NCI-H146 treated with DMSO at 0.1 percent for 48 hours (cell line): ENCODE measurements around the gene DUSP22.
"Not testable (repeated sequence)": the region's sequence is repeated elsewhere in the genome, so short reads cannot be mapped to it uniquely, and the experiment has no call there.

ENCODE experiments used
- DNase-seq: peaks from one replicate; lab custom pipeline; 2025; ENCODE audit not compliant: unreplicated experiment; lab: John Stamatoyannopoulos, UW

Gene DUSP22

DNA sequence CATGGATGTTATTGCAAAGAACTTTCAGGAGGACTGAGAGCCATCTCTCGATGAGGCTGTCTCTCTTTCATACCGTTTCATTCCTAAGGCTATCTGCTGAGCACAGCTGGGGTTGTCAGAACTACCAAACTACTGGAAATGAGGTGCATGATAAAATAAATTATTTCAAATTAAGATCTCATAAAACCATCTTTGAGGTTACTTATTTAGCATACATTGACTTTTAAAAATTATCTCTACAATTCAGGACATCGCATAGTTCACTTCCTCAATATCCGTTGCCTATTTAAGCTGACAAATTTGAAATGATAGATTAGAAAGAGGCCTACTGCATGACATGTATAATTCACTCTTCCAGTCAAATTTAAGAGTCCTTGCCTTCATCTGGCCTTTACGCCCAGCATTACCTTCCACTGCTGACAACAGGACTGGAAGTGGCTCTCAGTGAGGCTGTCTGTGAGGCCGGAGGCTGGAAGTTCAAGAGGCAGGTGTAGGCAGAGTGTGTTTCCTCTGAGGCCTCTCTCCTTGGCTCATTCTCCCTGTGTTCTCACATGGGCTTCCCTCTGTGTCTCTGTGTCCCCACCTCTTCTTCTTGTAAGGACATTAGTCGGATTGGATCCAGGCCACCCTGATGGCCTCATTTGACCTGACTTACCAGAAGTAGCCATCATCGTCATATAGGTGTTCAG lies 12.8 kb upstream of the DUSP22 start:
- no peak for DNase-seq

DNA sequence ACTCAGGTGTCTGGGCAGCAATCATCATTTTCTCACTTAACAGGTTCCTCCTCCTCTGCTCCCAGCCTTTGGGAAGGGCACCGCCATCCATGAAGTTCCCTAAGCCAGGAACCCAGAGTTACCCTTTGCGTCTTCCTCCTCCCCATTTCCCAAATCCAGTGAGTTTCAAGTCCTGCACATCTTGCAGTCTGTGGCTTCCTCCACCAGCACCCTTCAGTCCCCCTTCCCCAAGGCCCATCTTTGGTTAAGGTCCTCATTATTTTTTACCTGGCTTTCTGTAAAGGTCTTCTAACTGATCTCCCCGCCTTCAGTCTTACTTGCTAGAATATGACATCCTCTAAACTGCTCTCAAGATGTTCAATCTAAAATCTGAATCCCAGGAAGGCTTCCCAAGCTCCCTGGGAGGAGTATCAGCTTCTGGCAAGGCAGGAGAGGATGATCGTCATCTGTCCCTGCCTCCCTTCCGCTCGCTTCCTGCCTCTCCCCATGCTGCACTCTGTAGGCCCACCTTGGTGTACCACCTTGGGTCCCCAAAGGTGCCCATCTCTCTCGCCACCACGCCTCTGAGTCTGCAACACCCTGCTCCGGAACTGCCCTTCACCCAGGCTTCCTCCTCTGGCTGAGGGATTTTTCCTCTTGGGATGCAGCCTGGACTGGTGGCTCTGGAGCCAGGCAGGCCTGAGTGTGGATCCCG lies 11.4 kb upstream of the DUSP22 start:
- no peak for DNase-seq

DNA sequence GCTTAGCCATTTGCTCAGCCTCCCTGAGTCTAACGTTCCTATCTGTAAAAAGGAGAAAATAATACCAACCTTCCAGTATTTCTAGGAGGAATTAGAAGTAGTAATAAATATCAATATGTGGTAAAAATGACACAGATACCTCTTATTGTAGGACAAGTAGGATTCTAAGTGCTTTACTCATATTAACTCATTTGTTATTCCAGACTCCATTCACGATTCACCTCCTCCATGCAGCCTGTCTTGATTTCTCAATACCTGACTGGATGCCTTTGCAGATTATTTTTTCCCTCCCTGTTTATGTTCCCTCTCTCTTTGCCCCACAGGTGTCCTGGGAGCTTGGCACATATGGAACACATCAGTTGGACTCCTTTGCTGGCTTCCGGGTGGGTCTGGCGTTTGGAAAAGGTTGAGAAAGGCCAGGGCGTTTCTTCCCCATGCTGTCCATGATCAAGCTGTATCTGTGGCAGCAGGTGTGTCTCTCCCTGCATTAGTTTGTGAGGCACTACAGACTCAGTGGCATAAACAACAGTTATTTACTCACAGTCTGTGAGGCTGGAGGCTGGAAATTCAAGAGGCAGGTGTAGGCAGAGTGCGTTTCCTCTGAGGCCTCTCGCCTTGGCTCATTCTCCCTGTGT lies 10.7 kb upstream of the DUSP22 start:
- DNase-seq = no peak

DNA sequence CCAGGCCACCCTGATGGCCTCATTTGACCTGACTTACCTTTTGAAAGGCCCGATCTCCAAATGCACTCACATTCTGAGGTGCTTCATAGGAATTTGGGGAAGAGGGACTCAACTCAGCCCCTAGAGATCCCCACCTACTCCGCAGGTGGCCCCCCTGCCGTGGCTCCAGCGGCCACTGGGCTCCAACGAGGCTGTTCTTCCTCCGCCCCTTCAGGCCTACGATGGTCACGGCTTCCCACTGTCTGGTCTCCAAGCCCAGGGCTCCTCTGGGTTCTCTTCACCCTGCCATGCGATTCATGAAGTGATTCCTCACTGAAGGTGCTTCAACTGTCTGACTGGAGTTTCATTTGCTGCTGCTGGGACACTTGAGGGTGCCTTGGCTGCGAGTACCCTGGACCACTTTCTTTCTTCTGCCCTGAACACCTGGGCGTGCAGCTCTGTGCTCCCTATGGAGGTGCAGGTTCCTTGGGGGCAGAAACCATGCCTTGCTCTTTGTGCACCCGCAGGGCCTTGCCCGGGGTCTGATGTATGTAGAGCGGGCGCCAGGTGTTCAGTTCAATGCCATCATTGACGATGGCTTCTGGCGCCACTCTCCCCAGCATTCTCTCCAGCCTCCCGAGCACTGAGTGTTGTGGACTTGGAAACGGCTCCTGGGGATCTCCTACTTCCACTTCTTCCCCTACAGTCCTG lies 10.0 kb upstream of the DUSP22 start:
- no peak for DNase-seq

DNA sequence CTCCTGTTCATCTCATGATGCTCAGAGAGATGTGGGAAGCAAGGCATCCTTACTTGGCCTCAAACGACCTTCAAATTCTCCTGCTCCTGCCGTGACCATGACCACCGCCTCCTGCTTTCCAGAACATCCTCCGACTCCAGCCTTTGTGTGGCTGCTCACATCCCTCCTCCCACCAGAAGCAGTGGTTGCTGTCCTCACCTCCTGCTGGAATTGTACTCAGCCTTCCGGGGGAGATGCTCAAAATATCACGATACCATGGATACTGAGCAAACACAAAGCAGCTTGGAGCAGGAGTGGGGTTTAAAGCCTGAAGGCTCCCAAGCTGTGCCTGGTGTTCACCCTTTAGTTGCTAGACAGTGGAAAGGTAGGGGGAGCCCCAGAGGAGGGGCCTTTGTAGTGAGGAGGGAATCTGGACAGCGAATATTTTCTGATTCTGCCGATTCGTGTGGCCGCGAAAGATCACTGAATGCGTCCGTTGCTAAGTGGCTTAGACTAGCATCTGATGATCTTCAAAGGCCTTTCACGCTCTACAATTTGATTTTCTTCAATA lies 9.3 kb upstream of the DUSP22 start:
- DNase-seq = no peak

DNA sequence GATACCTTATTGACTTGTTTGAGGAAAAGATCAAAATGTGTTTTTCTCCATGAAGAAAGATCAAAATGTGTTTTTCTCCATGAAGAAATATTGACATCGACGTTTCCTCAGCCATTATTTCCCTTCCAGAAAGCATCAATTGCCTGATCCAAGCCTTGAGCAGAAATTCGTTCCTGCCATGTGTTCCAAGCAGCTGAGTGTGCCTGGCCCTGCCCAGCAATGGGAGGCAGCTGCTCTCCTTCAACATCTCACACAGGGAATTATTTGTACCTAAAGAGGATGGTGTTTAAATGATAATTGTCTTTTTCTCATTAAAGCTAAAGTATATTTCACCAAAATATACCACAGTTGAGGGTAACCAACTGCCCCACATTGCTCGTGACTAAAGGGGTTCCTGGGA lies 7.8 kb upstream of the DUSP22 start:
- DNase-seq = no peak

DNA sequence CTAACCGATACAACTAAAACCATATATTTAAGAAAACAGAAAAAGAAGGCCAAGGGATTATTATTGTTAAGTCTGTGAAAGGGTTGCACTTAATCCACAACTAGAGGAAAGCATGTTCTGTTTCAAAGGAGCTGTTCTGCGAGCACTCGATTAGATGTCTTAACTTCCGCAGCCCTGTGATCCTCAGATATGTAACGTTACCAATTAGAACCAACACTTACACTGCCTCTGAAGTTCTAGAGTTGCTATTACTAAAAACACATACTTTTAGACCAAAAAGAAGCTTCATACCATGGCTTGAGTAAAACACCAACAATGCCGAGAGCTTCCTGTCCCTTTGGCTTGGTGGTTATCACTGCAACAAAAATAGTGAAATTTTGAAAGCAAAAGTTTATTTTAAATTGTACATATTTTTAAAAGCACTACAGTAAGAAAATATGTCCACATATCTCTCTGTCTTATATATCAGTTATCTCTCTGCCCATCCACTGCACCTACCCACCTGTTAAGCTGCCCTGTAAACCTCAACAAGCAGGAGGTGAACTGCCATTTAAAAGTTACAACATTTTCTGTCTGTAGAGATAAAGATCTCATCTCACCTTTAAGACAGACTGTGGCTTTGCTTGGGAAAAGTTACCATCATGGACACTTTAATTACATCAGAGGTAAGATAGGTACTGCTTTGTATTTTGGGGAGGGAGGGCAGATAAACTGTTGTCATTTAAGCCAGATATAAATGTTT lies 7.1 kb upstream of the DUSP22 start:
- no peak for DNase-seq

DNA sequence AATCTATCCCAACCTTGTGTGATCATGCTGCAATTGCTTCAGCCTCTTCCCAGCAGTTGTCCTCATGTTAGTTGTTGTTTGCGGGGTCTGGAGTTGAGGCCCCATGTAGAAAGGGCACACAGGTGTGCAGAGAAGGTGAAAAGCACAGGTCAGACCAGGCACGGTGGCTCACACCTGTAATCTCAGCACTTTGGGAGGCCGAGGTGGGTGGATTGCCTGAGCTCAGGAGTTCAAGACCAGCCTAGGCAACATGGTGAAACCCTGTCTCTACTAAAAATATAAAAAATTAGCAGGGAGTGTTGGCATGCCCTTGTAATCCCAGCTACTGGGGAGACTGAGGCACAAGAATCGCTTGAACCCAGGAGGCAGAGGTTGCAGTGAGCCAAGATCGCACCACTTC lies 6.4 kb upstream of the DUSP22 start:
- DNase-seq = not testable (repeated sequence)

DNA sequence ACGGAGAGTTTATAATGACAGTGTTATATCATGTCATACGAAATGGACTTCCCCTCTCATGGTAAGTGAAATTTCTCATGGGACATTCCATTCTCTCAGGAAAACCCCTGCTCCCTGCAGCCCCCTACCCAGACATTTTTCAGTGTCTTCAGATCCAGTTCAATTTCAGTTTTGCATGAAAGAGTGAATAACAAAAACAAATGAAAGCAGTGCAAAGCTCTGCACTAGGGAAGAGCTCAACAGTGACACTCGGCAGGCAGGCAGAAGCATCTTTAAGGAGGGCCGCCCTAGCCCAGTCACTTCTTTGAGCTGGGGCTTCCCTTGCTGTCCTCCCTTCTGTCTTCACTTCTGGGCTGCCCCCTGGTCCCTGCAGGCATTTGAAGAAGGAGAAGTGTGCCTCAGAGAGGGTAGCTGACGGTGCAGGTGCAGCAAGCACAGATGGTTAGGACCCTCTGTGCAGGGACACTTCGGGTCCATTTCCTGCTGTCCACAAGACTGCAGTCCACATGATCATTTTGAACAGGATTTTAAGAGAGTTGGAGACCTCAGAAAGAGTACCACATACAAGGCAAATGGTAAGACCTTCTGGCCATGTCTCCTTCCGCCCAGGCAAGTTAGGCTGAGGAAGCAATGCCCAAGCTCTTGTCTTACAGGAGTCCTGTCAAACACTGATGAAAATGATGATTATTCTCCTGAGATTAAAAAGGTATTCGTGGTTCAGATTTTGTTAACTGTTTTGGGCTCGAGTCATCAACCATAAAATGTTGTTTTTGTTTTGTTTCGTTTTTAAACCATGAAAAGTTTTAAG lies 5.4 kb upstream of the DUSP22 start:
- no peak for DNase-seq

DNA sequence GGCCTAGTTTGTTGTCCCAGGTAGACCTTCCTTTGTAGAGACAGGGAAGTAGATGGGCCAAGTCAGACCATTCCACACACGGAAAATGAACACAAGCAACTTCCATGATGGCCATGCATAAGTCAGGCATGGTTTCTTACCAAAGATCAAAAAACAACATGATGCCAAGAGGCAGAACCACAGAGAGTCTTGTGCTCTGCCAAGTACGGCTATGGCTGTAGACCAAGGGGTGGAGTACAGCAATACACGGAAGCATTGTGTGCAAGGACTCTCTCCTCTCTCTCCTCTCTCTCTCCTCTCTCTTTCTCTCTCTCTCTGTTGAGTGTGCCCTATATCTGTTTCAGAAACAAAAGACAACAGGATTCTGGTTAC lies 4.8 kb upstream of the DUSP22 start:
- no peak for DNase-seq

DNA sequence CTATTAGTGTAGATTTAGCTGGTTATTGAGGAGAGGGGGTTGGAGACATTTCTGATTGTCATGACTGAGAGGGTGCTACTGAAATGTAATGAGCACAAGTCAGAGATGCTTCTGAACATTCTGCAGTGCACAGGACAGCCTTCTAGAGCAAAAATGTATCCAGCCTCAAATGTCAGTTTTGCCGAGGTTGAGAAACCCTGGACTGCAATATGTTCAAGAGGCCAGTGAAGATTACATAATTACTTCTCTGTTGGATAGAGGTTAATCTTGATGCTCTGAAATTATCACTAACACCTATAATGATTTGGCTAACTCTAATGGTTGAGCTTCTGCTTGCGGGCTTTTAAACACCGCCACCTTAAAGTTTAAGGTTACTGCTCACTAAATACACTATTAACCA lies 3.4 kb upstream of the DUSP22 start:
- no peak for DNase-seq

DNA sequence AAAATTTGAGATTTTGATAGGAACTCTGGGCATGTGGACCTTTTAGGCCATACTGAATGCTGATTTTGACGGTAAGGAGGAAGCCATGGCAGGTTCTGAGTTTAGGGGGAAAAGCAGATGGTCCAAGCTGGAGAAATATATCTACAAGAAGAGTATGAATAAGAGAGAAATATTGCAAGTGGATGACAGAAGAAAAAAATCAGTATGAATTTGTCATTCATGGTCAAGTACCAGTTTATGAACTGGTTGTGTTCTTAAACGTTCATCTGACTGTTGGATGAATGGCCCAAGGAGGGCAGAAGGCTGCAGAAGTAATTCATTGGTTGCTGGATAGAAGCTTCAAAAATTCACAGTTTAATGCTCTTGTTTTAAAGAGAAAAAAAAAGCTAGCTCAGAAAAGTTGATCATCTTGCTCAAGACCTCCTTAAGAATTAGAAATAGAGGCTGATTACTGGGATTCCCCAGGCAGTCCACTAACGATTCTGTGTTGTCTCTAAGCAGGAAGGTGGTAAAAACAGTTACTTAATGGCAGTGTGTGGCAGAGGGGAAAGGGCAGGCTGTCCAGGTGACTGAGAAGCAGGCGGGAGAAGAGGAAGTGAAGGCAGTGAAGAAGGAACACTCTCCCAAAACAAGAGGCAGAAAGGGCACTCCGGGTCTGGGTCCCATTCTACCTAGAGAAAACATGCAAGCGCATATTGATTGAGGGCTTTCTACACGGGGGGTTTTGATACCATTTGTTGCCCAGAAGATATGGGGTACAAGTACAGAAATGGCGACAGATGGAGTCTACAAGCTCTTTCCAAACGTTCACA lies 2.0 kb upstream of the DUSP22 start:
- DNase-seq = no peak

DNA sequence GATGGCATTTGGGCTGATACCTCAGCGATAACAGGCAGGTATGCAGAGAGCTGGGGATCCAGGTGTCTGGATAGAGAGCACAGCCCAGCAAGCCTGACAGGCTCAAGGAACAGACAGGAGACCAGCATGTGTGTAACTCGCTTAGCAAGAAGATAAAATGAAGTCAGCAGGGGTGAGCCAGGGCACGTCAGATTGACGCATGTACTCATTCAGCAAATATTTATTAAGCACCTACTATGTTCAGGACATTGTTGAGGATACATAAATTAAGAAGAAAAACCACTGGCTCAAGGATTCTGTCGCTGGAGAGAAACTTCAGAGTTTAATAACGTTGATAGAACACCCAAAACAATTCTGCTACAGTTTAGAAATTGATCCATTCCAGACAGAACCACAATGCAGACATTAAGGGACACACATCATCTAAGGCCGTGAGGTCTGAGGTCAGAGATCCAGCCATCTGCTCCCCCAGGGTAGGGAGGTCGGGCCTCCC lies 1.0 kb upstream of the DUSP22 start:
- no peak for DNase-seq

DNA sequence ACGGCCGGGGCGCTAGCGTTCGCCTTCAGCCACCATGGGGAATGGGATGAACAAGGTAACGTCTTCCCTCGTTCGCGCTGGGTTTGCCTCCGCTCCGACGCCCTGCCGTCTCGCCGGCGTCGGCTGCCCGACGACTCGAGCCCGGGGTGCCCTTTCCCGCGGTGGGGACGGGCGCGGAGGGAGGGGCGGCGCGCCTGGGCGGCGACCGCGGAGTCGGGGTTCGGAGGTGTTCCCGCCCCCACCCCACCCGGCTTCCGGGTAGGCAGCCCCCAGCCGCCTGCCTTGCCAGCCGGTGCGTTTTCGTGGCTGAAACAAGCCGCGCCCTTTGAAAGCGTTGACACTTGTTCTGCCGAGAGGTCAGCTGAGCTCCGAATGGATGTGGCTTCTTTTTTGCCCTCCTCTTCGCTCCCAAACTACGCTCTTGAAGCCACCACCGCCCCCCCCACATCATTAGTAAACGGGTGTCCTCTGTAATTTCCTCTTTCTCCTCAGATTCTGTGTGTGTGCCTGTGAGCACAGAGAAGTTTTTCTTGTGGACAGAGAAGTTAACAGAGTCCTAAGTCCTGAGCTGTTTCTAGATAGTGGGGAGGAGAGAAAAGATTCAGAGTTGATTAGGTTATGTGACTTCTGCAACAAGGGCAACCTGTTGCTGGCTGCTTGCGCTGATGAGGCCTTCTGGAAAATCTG lies 362 bp downstream of the DUSP22 start:
- no peak for DNase-seq

DNA sequence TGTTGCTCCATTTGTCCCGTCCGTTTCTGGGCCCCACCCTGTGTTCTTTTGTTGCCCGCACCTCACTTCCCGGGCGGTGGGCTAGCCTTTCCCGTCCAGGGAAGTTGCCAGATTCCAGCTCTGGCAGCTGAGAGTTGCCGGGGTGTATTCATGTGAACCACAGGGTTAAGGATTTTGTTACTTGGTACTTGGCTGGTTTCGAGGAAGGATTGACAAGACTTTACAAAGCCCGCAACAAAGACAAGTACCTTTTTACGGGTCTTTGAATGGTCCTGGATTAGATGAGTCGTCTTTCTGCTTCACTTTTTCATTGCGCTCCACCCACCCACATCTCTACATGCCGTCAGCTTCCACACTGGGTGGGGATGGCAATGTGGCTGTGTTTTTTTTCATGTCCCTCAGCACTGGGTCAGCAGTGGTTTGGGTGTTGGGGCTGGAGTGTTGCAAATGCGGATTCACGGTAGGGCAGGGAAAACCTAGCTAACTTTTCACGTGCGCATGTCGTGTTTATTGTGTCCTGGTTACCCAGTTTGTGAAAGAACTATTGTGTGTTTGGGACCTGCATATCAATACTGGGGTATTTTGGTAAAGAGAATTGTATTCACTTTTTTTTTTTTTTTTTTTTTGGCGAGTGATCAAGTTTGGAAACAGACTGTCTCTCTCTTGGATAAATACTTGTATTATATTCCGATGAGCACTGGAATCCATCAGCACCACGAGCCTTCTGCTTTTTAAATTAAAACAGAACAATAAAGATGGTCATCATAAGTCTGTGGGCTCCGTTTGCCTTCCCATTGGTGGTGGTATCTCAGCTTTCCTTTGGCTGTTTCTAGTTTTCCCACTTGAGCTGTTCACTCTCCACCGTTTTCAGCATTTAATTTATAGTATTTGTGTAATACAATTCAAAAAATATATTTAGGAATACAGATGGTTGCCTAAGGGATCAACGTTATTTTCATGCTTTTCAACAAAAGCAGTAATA lies 1.2 kb downstream of the DUSP22 start:
- DNase-seq = no peak

DNA sequence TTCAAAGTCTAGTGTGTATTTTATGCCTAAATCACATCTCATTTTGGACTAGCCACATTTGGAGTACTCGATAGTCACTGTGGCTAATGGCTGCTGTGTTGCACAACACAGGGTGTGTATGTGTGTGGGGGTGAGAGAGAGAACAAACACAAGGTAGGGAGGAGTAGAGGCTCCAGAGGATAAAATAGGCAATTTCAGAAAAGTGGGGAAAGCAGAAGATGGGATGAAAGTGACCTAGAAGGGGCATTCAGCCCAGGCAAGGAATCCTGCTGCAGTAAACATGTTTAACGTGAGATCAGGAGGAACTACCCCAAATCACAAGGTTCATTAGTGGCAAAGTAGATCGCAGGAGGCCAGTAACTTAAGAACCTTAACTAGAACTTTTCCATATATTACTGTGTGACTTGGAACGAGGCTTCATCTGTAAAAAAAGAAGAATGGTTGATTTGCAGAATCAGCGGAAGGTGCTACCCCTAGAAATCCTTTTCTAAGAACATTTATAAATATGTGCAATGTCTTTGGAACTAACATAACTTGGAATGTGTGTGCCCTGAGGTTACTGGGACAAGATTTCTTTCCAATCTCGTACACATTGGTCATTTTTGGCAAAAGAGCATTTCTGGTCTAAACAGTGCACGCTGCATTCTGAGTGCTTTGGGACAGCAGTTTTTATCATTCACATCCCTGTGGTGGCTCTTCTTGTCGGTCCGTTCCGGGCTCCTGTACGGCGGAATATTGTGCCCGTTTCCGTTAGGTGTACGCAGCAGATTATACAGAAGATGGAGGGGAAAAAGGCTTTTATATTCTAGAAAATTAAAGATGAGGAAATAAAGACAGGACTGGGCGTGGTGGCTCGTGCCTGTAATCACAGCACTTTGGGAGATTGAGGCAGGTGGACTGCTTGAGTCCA lies 2.6 kb downstream of the DUSP22 start:
- DNase-seq = no peak
